GM11168 (cell line): ENCODE data around the gene POLA2.
"Not testable (repeated sequence)": the region's sequence is repeated elsewhere in the genome, so short reads cannot be mapped to it uniquely, and the experiment has no call there.

ENCODE experiments used
- in situ Hi-C: fragments of 300-500 bp; cut with MboI; formaldehyde crosslinking; loops from one replicate; pipeline ENCODE4 v1.12.0; 2022; ENCODE audit warnings: low sequenced_read_pairs; ENCODE audit not compliant: unreplicated experiment

The POLA2 gene

GRCh38 chr11:65325435-65325834 lies 63.7 kb downstream of the POLA2 start:
- in situ Hi-C loops, result no loop called here

GRCh38 chr11:65327021-65327420 lies 65.3 kb downstream of the POLA2 start:
- in situ Hi-C loops, result no loop called here

- in situ Hi-C loops, result no loop called here
Observed at GRCh38 chr11:65329478-65329877, 67.7 kb downstream of the POLA2 start.

GRCh38 chr11:65329944-65330403 lies 68.2 kb downstream of the POLA2 start:
- in situ Hi-C loops, result no loop called here

- in situ Hi-C loops, result no loop called here
Observed at GRCh38 chr11:65330544-65330943, 68.8 kb downstream of the POLA2 start.

GRCh38 chr11:65332591-65332990 lies 70.8 kb downstream of the POLA2 start:
- in situ Hi-C loops, result not testable (repeated sequence)

- in situ Hi-C loops, result no loop called here
Observed at GRCh38 chr11:65334696-65335295, 73.0 kb downstream of the POLA2 start.

GRCh38 chr11:65338676-65339075 lies 76.9 kb downstream of the POLA2 start:
- in situ Hi-C loops, result no loop called here

- in situ Hi-C loops, result no loop called here
Observed at GRCh38 chr11:65340226-65340625, 78.5 kb downstream of the POLA2 start.

GRCh38 chr11:65341856-65342255 lies 80.1 kb downstream of the POLA2 start:
- in situ Hi-C loops, result no loop called here
